Measurements from ENCODE around the gene LGI2. TPM values are rescaled to one million over a fixed set of nuclear protein-coding genes. Genes with fewer than 3 reads are reported as not detected.

Gene LGI2
- total RNA-seq, 1 donor from 2014 or later = 3.0 TPM

DNA sequence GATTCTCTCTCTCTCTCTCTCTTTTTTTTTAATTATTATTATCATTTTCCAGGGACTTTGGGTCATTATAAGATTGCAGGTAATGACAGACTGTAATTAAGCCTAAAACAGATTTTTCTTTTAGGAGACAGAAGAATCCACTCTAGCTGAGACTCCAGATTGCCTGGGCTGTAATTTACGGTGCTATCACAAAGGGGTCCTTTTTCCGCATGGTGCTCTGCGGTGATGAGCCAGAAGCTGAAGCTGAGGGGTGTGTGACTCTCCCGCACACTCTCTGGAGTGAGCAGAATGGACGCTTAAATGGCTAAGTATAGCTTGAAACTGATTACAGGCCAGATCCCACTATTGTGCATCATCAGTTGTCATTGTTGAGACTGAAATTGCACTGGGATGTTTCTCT, 50.0 kb downstream of the LGI2 start:
- H3K4me1 ChIP-seq = peaks cover 47% of the 10 kb centered on the region
- DNase-seq = no peak
- H3K4me3 ChIP-seq = no peak overlapping the region
- no peaks in the 10 kb centered on the region for H3K36me3 ChIP-seq
- TF ChIP-seq, protein P1, sequence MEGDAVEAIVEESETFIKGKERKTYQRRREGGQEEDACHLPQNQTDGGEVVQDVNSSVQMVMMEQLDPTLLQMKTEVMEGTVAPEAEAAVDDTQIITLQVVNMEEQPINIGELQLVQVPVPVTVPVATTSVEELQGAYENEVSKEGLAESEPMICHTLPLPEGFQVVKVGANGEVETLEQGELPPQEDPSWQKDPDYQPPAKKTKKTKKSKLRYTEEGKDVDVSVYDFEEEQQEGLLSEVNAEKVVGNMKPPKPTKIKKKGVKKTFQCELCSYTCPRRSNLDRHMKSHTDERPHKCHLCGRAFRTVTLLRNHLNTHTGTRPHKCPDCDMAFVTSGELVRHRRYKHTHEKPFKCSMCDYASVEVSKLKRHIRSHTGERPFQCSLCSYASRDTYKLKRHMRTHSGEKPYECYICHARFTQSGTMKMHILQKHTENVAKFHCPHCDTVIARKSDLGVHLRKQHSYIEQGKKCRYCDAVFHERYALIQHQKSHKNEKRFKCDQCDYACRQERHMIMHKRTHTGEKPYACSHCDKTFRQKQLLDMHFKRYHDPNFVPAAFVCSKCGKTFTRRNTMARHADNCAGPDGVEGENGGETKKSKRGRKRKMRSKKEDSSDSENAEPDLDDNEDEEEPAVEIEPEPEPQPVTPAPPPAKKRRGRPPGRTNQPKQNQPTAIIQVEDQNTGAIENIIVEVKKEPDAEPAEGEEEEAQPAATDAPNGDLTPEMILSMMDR (IDR thresholded peaks at IDR 0.05; ENCODE audit: borderline replicate concordance) = no peak
- no peaks in the 10 kb centered on the region for H3K9me3 ChIP-seq (replicated peaks)
- intact Hi-C loops (cut with micrococcal nuclease) = loop anchor here (10.0 kb wide), 1 partner anchor 164 kb away; no protein-coding TSS in a partner anchor
- no peaks in the 10 kb centered on the region for H3K27me3 ChIP-seq (ENCODE audit: low read depth)
- H3K27ac ChIP-seq (replicated peaks) = peak overlapping the region; percentile 89

DNA sequence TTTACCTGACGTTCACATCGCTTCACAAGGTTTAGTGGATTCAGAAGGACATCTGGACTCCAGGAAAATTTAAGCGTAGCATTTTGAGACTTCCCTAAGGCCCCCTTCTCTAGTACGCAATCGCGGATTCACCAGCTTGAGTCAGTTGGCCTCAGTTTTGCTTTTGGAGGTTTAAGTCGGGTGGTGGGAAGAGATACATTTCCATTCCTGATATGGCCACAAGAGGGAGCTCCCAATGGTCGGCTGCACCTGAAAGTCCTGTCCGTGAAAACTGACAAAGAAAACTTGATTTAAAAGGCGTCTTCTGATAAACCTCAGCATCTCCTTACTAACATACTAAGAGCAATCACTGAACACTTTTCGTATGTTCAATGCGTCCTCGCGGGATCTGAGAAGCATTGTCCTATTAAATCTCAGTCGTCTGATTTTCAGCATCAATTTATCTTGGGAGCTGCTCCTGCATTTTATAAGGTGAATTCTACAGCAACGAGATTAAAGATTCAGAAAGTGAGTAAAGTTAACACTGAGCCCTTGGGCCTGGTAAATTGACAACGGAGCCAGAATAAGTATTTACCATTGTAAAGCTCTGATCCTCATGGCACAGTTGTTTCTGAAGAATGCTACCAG, 50.6 kb downstream of the LGI2 start:
- Histone ChIP-seq H3K4me1 (peaks cover 45% of the 10 kb centered on the region), H3K4me3 (peak overlapping the region; percentile 48), H3K27ac (replicated peaks) (peak overlapping the region; percentile 89), H3K9me3 (replicated peaks) (no peaks in the 10 kb centered on the region), H3K36me3 (no peaks in the 10 kb centered on the region), H3K27me3 (ENCODE audit: low read depth) (no peaks in the 10 kb centered on the region)
- DNase-seq = no peak
- intact Hi-C loops (cut with micrococcal nuclease) = loop anchor here (10.0 kb wide), 1 partner anchor 165 kb away; no protein-coding TSS in a partner anchor
- TF ChIP-seq, protein P1 (IDR thresholded peaks at IDR 0.05; ENCODE audit: borderline replicate concordance) = peak; percentile 95

DNA sequence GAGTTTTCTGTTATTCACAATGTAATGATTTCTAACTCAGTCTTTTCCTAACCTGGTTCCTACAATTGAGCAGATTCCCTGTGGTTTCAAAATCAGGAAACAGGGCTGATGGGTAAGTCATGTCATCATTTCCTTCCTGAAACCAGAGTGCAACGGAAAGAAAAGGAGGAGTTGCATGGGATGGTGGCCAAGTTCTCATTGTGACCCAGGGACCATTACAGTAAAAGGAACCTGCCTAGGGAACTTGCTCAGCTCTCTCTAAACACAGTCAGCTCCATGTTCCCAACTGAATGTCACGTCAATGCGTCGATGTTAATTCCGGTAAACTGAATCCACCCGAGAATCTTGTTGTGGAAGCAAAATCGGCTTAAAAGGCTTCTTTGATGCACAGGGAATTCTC, 51.2 kb downstream of the LGI2 start:
- Histone ChIP-seq H3K4me3 (peak overlapping the region; percentile 48), H3K36me3 (no peaks in the 10 kb centered on the region), H3K27me3 (ENCODE audit: low read depth) (no peaks in the 10 kb centered on the region), H3K9me3 (replicated peaks) (no peaks in the 10 kb centered on the region), H3K4me1 (peaks cover 38% of the 10 kb centered on the region), H3K27ac (replicated peaks) (peak overlapping the region; percentile 89)
- TF ChIP-seq, protein P1 (IDR thresholded peaks at IDR 0.05; ENCODE audit: borderline replicate concordance) = no peak
- intact Hi-C loops (cut with micrococcal nuclease) = no loop called here
- DNase-seq = peak; percentile 35

DNA sequence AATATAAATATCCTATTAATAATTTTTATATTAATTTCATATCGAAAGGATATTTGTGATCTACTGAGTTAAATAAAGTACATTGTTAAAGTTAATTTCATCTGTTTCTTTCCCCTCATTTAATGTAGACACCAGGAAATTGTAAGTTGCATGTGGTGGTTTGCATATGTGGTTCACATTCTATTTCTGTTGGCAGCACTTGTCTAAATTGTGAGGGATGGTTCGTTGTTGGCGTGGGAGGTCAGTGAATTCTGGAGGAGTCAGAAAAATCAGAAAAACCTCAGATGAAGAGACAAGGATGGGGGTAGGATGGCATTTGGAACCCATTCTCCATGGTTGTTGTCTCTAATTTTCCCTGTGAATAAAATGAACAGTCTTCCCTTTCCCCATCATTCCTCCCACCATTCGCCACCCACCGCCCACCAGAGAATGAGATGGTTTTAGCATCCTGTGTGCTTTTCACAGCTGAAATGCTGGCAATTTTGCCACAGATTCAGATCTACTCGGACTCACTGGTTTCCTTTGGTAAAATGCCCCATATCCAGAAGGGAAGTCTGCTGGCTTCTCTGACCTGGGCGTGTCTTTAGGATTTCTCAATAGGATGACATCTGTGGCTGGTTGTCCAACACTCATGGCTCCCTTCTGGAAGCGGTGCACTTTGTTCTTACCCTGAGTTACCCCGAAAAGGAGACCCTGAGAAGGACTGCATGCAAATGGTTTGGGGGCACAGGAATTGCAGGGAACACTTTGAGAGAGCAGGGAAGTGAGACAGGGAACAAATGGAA, 52.3 kb downstream of the LGI2 start:
- DNase-seq = no peak
- peak overlapping the region; percentile 89 for H3K27ac ChIP-seq (replicated peaks)
- H3K4me3 ChIP-seq = no peak overlapping the region
- TF ChIP-seq, protein P1 (IDR thresholded peaks at IDR 0.05; ENCODE audit: borderline replicate concordance) = no peak
- H3K36me3 ChIP-seq = no peaks in the 10 kb centered on the region
- H3K4me1 ChIP-seq = peaks cover 28% of the 10 kb centered on the region
- H3K9me3 ChIP-seq (replicated peaks) = no peaks in the 10 kb centered on the region
- intact Hi-C loops (cut with micrococcal nuclease) = no loop called here
- no peaks in the 10 kb centered on the region for H3K27me3 ChIP-seq (ENCODE audit: low read depth)

DNA sequence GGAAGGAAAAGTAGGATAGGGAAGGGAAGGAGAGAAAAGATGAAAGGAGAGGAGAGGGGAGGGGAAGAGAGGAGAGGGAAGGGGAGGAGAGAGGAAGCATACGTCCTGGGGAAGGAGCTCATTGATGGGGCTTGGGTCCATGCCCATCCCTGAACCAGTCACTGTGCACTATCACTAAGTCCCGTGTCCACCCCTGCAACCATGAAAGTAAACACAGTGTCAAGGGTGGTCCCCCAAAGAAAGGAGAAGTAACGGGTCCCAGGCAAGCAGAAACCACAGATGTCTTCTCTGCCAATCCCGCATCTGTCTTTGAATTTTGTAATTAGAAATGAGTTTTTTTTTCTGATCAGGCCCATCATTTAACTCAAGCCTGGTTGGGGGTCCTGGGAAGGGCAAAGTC, 55.2 kb downstream of the LGI2 start:
- TF ChIP-seq, protein P1 (IDR thresholded peaks at IDR 0.05; ENCODE audit: borderline replicate concordance) = no peak
- Histone ChIP-seq H3K4me1 (peaks cover 26% of the 10 kb centered on the region), H3K4me3 (no peak overlapping the region), H3K27me3 (ENCODE audit: low read depth) (no peaks in the 10 kb centered on the region), H3K27ac (replicated peaks) (no peak overlapping the region), H3K9me3 (replicated peaks) (no peaks in the 10 kb centered on the region), H3K36me3 (no peaks in the 10 kb centered on the region)
- DNase-seq = no peak
- intact Hi-C loops (cut with micrococcal nuclease) = no loop called here
